CD14-positive monocyte (primary cell): ENCODE measurements around the gene SCN2A. TPM values are rescaled to one million over a fixed set of nuclear protein-coding genes. Genes with fewer than 3 reads are reported as not detected.

Experiments used
- DNase-seq, 3 donors: peaks; one replicate each; pipeline ENCODE4 v3.0.0-alpha.2; 2011 to 2022
- H2AFZ ChIP-seq: 2 replicates; pipeline ENCODE4 v1.6.0; 2012; ENCODE audit warnings: mild to moderate bottlenecking, low read depth, low read length, inconsistent platforms; ENCODE audit not compliant: insufficient read depth, poor library complexity, severe bottlenecking
- H3K27ac ChIP-seq, 2 donors: 1 replicate in 1 of 2; 2 replicates in 1 of 2; pipeline ENCODE4 v1.5.1; 2012 to 2013; ENCODE audit warnings: low read length in 2 of 2, control low read depth in 1 of 2, inconsistent platforms in 1 of 2, low read depth in 1 of 2, mild to moderate bottlenecking in 1 of 2
- H3K27me3 ChIP-seq, 2 donors: one replicate each; pipeline versions ENCODE4 v1.6.0 to v1.6.1; 2011 to 2013; ENCODE audit warnings: low read length in 2 of 2; ENCODE audit not compliant: control insufficient read depth in 2 of 2, insufficient read depth in 2 of 2
- H3K36me3 ChIP-seq, 2 donors: replicated peaks in 1 of 2; 1 replicate in 1 of 2; 2 replicates in 1 of 2; pipeline versions ENCODE4 v1.5.1 to v1.6.1; 2012 to 2013; ENCODE audit warnings: low read length in 2 of 2, control low read depth in 1 of 2, inconsistent platforms in 1 of 2, mild to moderate bottlenecking in 1 of 2; ENCODE audit not compliant: insufficient read depth in 2 of 2, control insufficient read depth in 1 of 2
- H3K4me1 ChIP-seq, 2 donors: 1 replicate in 1 of 2; 2 replicates in 1 of 2; pipeline versions ENCODE4 v1.5.1 to v1.6.1; 2012 to 2013; ENCODE audit warnings: low read length in 2 of 2, control low read depth in 1 of 2, inconsistent platforms in 1 of 2, mild to moderate bottlenecking in 1 of 2, moderate library complexity in 1 of 2; ENCODE audit not compliant: insufficient read depth in 2 of 2, control insufficient read depth in 1 of 2
- H3K4me2 ChIP-seq: replicated peaks from 2 replicates; pipeline ENCODE3; 2012; ENCODE audit warnings: low read length, moderate library complexity, mild to moderate bottlenecking; ENCODE audit not compliant: poor library complexity, severe bottlenecking; ENCODE audit errors: extremely low read depth
- H3K4me3 ChIP-seq, 3 experiments: fragments of 200-600 bp in 1 of 3; sonication (generic) in 1 of 3; replicated peaks in 1 of 3; 1 replicate in 2 of 3; 2 replicates in 1 of 3; pipeline ENCODE4 v1.5.1; 2011 to 2013; ENCODE audit warnings: low read length in 3 of 3, mild to moderate bottlenecking in 3 of 3, control low read depth in 2 of 3, low read depth in 2 of 3, inconsistent platforms in 1 of 3, moderate library complexity in 1 of 3
- H3K79me2 ChIP-seq: 2 replicates; pipeline ENCODE4 v1.6.0; 2012; ENCODE audit warnings: mild to moderate bottlenecking, control low read depth, inconsistent platforms, low read length, moderate library complexity; ENCODE audit not compliant: insufficient read depth
- H3K9ac ChIP-seq: 2 replicates; pipeline ENCODE4 v1.6.0; 2017; ENCODE audit warnings: low read length, mild to moderate bottlenecking; ENCODE audit not compliant: insufficient read depth, poor library complexity, severe bottlenecking
- H3K9me3 ChIP-seq, 2 donors: replicated peaks in 1 of 2; 1 replicate in 1 of 2; 2 replicates in 1 of 2; pipeline versions ENCODE4 v1.5.1 to v1.6.1; 2012 to 2013; ENCODE audit warnings: low read length in 2 of 2, control low read depth in 1 of 2; ENCODE audit not compliant: control insufficient read depth in 1 of 2, insufficient read depth in 1 of 2
- H4K20me1 ChIP-seq: 2 replicates; pipeline ENCODE4 v1.6.0; 2012; ENCODE audit warnings: mild to moderate bottlenecking, low read length, control low read depth, moderate library complexity; ENCODE audit not compliant: insufficient read depth
- H3K27ac Mint-ChIP-seq, 7 donors: one replicate each; pipeline ENCODE4 v1.8.0; 2020; ENCODE audit warnings: mild to moderate bottlenecking in 7 of 7, mixed read lengths in 7 of 7, moderate library complexity in 6 of 7, inconsistent platforms in 2 of 7
- H3K27me3 Mint-ChIP-seq, 3 donors: one replicate each; pipeline ENCODE4 v1.8.0; 2021 to 2022; ENCODE audit warnings: low read depth in 3 of 3, mild to moderate bottlenecking in 3 of 3, mixed read lengths in 3 of 3, moderate library complexity in 3 of 3, inconsistent platforms in 1 of 3
- H3K36me3 Mint-ChIP-seq, 2 donors: one replicate each; pipeline ENCODE4 v1.8.0; 2020; ENCODE audit warnings: mixed read lengths in 2 of 2, inconsistent platforms in 1 of 2, mild to moderate bottlenecking in 1 of 2
- H3K4me1 Mint-ChIP-seq: one replicate; pipeline ENCODE4 v1.8.0; 2020; ENCODE audit warnings: mild to moderate bottlenecking, mixed read lengths
- H3K4me3 Mint-ChIP-seq, 2 donors: one replicate each; pipeline ENCODE4 v1.8.0; 2020; ENCODE audit warnings: mild to moderate bottlenecking in 2 of 2, mixed read lengths in 2 of 2, moderate library complexity in 1 of 2
- H3K9me3 Mint-ChIP-seq, 7 donors: one replicate each; pipeline ENCODE4 v1.8.0; 2020 to 2022; ENCODE audit warnings: mixed read lengths in 7 of 7, mild to moderate bottlenecking in 6 of 7, moderate library complexity in 6 of 7, inconsistent platforms in 2 of 7
- CTCF ChIP-seq: fragments of 200-600 bp; IDR thresholded peaks from one replicate; pipeline ENCODE4 v1.8.0; 2022; ENCODE audit warnings: antibody characterized with exemption, mild to moderate bottlenecking
- WGBS: methylation state at CpG from one replicate; pipeline ENCODE4 v1.1.5; 2013; ENCODE audit warnings: missing lambda C conversion rate; ENCODE audit not compliant: insufficient coverage; 5-methylcytosine and 5-hydroxymethylcytosine counted together
- intact Hi-C, 2 donors: fragments of 100-400 bp; cut with micrococcal nuclease; formaldehyde crosslinking; loops; one replicate each; pipeline versions ENCODE4 v1.15.0 to v1.15.1; 2023
- polyA plus RNA-seq, 3 donors: library from polyadenylated mRNA; depleted of rRNA in 1 of 3; unstranded in 2 of 3; stranded (reverse) in 1 of 3; fragments of 300-500 nt in 2 of 3; fragments of >200 nt in 1 of 3; fragmentation: Illumina TruSeq in 2 of 3; gene quantifications; 1 replicate in 2 of 3; 2 replicates in 1 of 3; pipeline ENCODE4 v1.2.3, GENCODE V29; 2012 to 2021

Gene SCN2A
- polyA plus RNA-seq, 3 donors, result not detected

- Mint-ChIP-seq H3K4me3 (no peak overlapping the region), H3K9me3 (no peaks in the 10 kb centered on the region), H3K36me3 (no peaks in the 10 kb centered on the region), H3K4me1 (peaks cover 4% of the 10 kb centered on the region), H3K27me3 (no peaks in the 10 kb centered on the region), H3K27ac (no peak overlapping the region)
- WGBS, result no CpG with 5 or more reads among the region's 2 CpGs
- Histone ChIP-seq H3K9ac (no peak overlapping the region), H2AFZ (no peak overlapping the region), H3K27ac (no peak overlapping the region), H3K9me3 (no peaks in the 10 kb centered on the region), H3K4me1 (no peaks in the 10 kb centered on the region), H4K20me1 (no peaks in the 10 kb centered on the region), H3K36me3 (no peaks in the 10 kb centered on the region), H3K79me2 (no peaks in the 10 kb centered on the region), H3K4me3 (no peak overlapping the region), H3K27me3 (no peaks in the 10 kb centered on the region), H3K4me2 (no peak overlapping the region)
- no peak for TF ChIP-seq CTCF
- intact Hi-C loops, result no loop called here
- no peak for DNase-seq
Observed at GRCh38 chr2:165198181-165198580, 41.0 kb upstream of the SCN2A start.

GRCh38 chr2:165202239-165202638 is 37.0 kb upstream of the SCN2A start:
- no peaks in the 10 kb centered on the region for H3K27me3 ChIP-seq
- H2AFZ ChIP-seq, result no peak overlapping the region
- H3K27me3 Mint-ChIP-seq, result peaks cover 0 to 2% (median 0%) of the 10 kb centered on the region in 3 donors
- peaks cover 7% of the 10 kb centered on the region for H3K4me1 Mint-ChIP-seq
- no peak overlapping the region for H3K4me3 ChIP-seq
- intact Hi-C loops, result no loop called here
- H3K4me3 Mint-ChIP-seq, result no peak overlapping the region
- TF ChIP-seq CTCF, result no peak
- H4K20me1 ChIP-seq, result no peaks in the 10 kb centered on the region
- no peaks in the 10 kb centered on the region for H3K36me3 ChIP-seq
- no peaks in the 10 kb centered on the region for H3K79me2 ChIP-seq
- WGBS, result no CpG with 5 or more reads among the region's 1 CpG
- H3K9me3 Mint-ChIP-seq, result peaks cover 0 to 3% (median 0%) of the 10 kb centered on the region in 7 donors
- H3K4me1 ChIP-seq, result no peaks in the 10 kb centered on the region
- H3K9ac ChIP-seq, result no peak overlapping the region
- DNase-seq, result no peak
- no peak overlapping the region for H3K4me2 ChIP-seq
- H3K27ac ChIP-seq, result no peak overlapping the region
- no peaks in the 10 kb centered on the region for H3K36me3 Mint-ChIP-seq
- H3K27ac Mint-ChIP-seq, result no peak overlapping the region
- no peaks in the 10 kb centered on the region for H3K9me3 ChIP-seq
